IPS-15b (cell line): ENCODE measurements around the gene INPP4B.

Experiments
- H3K27me3 ChIP-seq: one replicate; pipeline ENCODE4 v1.6.1; 2013; ENCODE audit warnings: low read length; ENCODE audit not compliant: control insufficient read depth, insufficient read depth
- H3K36me3 ChIP-seq: one replicate; pipeline ENCODE4 v1.6.1; 2013; ENCODE audit warnings: low read length; ENCODE audit not compliant: control insufficient read depth, insufficient read depth
- H3K4me1 ChIP-seq: one replicate; pipeline ENCODE4 v1.6.1; 2013; ENCODE audit warnings: mild to moderate bottlenecking, low read length; ENCODE audit not compliant: control insufficient read depth, insufficient read depth
- H3K4me3 ChIP-seq: one replicate; pipeline ENCODE4 v1.5.1; 2013; ENCODE audit warnings: low read depth, low read length
- H3K9ac ChIP-seq: one replicate; pipeline ENCODE4 v1.6.1; 2013; ENCODE audit warnings: low read depth, mild to moderate bottlenecking, low read length
- H3K9me3 ChIP-seq: one replicate; pipeline ENCODE4 v1.6.1; 2013; ENCODE audit warnings: mild to moderate bottlenecking, low read length; ENCODE audit not compliant: control insufficient read depth, insufficient read depth

Gene INPP4B

GRCh38 chr4:142596121-142596520 lies 250.0 kb downstream of the INPP4B start:
- H3K4me3 ChIP-seq, result no peak overlapping the region
- H3K27me3 ChIP-seq, result no peaks in the 10 kb centered on the region
- H3K9me3 ChIP-seq, result no peaks in the 10 kb centered on the region

GRCh38 chr4:142595222-142595871 lies 250.8 kb downstream of the INPP4B start:
- Histone ChIP-seq H3K9me3 (no peaks in the 10 kb centered on the region), H3K4me3 (no peak overlapping the region), H3K9ac (no peak overlapping the region), H3K4me1 (no peaks in the 10 kb centered on the region), H3K27me3 (no peaks in the 10 kb centered on the region), H3K36me3 (no peaks in the 10 kb centered on the region)

More at GRCh38 chr4:142596121-142596520, 250.0 kb downstream of the INPP4B start:
- H3K4me1 ChIP-seq, result no peaks in the 10 kb centered on the region
- H3K9ac ChIP-seq, result no peak overlapping the region
- no peaks in the 10 kb centered on the region for H3K36me3 ChIP-seq

- Histone ChIP-seq H3K4me3 (no peak overlapping the region), H3K4me1 (no peaks in the 10 kb centered on the region), H3K9ac (no peak overlapping the region), H3K9me3 (no peaks in the 10 kb centered on the region), H3K36me3 (no peaks in the 10 kb centered on the region), H3K27me3 (no peaks in the 10 kb centered on the region)
These were observed 260.7 kb downstream of the INPP4B start for GRCh38 chr4:142585411-142585810.

GRCh38 chr4:142583708-142584107 lies 262.4 kb downstream of the INPP4B start:
- Histone ChIP-seq H3K27me3 (no peaks in the 10 kb centered on the region), H3K4me1 (no peaks in the 10 kb centered on the region), H3K36me3 (no peaks in the 10 kb centered on the region), H3K4me3 (no peak overlapping the region), H3K9ac (no peak overlapping the region), H3K9me3 (no peaks in the 10 kb centered on the region)

GRCh38 chr4:142582340-142582739 lies 263.8 kb downstream of the INPP4B start:
- H3K36me3 ChIP-seq, result no peaks in the 10 kb centered on the region
- no peak overlapping the region for H3K4me3 ChIP-seq
- no peaks in the 10 kb centered on the region for H3K9me3 ChIP-seq
- H3K9ac ChIP-seq, result no peak overlapping the region
- H3K27me3 ChIP-seq, result no peaks in the 10 kb centered on the region
- H3K4me1 ChIP-seq, result no peaks in the 10 kb centered on the region

GRCh38 chr4:142581881-142582280 lies 264.2 kb downstream of the INPP4B start:
- Histone ChIP-seq H3K4me3 (no peak overlapping the region), H3K9me3 (no peaks in the 10 kb centered on the region), H3K36me3 (no peaks in the 10 kb centered on the region), H3K4me1 (no peaks in the 10 kb centered on the region), H3K9ac (no peak overlapping the region), H3K27me3 (no peaks in the 10 kb centered on the region)

- Histone ChIP-seq H3K4me3 (no peak overlapping the region), H3K36me3 (no peaks in the 10 kb centered on the region), H3K27me3 (no peaks in the 10 kb centered on the region), H3K9me3 (no peaks in the 10 kb centered on the region), H3K9ac (no peak overlapping the region), H3K4me1 (no peaks in the 10 kb centered on the region)
These were observed 266.7 kb downstream of the INPP4B start for GRCh38 chr4:142579443-142579842.

- H3K36me3 ChIP-seq, result no peaks in the 10 kb centered on the region
- H3K4me1 ChIP-seq, result no peaks in the 10 kb centered on the region
- H3K27me3 ChIP-seq, result no peaks in the 10 kb centered on the region
- no peak overlapping the region for H3K9ac ChIP-seq
- no peaks in the 10 kb centered on the region for H3K9me3 ChIP-seq
- H3K4me3 ChIP-seq, result no peak overlapping the region
These were observed 271.8 kb downstream of the INPP4B start for GRCh38 chr4:142574306-142574705.

- Histone ChIP-seq H3K4me3 (no peak overlapping the region), H3K27me3 (no peaks in the 10 kb centered on the region), H3K4me1 (no peaks in the 10 kb centered on the region), H3K9ac (no peak overlapping the region), H3K36me3 (no peaks in the 10 kb centered on the region), H3K9me3 (no peaks in the 10 kb centered on the region)
These were observed 274.0 kb downstream of the INPP4B start for GRCh38 chr4:142572071-142572470.

GRCh38 chr4:142567620-142568451 lies 278.3 kb downstream of the INPP4B start:
- Histone ChIP-seq H3K4me1 (no peaks in the 10 kb centered on the region), H3K4me3 (no peak overlapping the region), H3K27me3 (no peaks in the 10 kb centered on the region), H3K36me3 (no peaks in the 10 kb centered on the region), H3K9ac (no peak overlapping the region), H3K9me3 (no peaks in the 10 kb centered on the region)

GRCh38 chr4:142567199-142567598 lies 278.9 kb downstream of the INPP4B start:
- no peaks in the 10 kb centered on the region for H3K27me3 ChIP-seq
- no peaks in the 10 kb centered on the region for H3K36me3 ChIP-seq
- no peaks in the 10 kb centered on the region for H3K4me1 ChIP-seq
- no peaks in the 10 kb centered on the region for H3K9me3 ChIP-seq
- no peak overlapping the region for H3K4me3 ChIP-seq
- no peak overlapping the region for H3K9ac ChIP-seq

GRCh38 chr4:142566777-142567176 lies 279.3 kb downstream of the INPP4B start:
- no peaks in the 10 kb centered on the region for H3K27me3 ChIP-seq
- H3K9me3 ChIP-seq, result no peaks in the 10 kb centered on the region
- H3K4me3 ChIP-seq, result no peak overlapping the region
- H3K9ac ChIP-seq, result no peak overlapping the region
- no peaks in the 10 kb centered on the region for H3K4me1 ChIP-seq
- H3K36me3 ChIP-seq, result no peaks in the 10 kb centered on the region
